ENCODE results near the gene CRLF2. TPM values are rescaled to one million over a fixed set of nuclear protein-coding genes. Genes with fewer than 3 reads are reported as not detected.
"Not testable (repeated sequence)": the region's sequence is repeated elsewhere in the genome, so short reads cannot be mapped to it uniquely, and the experiment has no call there.

The CRLF2 gene
- total and polyA plus RNA-seq, 10 donors: 0.26 to 1.8 (median 0.47) TPM; not detected in 4

GRCh38 chrX:1172496-1172895 lies 40.0 kb downstream of the CRLF2 start:
- TF ChIP-seq POLR2AphosphoS5 (IDR thresholded peaks at IDR 0.05): no peak
- TF ChIP-seq CTCF (IDR thresholded peaks at IDR 0.05 in 8 of 11, conservative IDR thresholded peaks at IDR 0.05 in 3 of 11): no peak
- no peak for TF ChIP-seq POLR2A (IDR thresholded peaks at IDR 0.05)
- Histone ChIP-seq H3K36me3 (no peaks in the 10 kb centered on the region), H3K27ac (peak overlapping the region in 1 of 8 donors; percentile 20), H3K4me1 (no peaks in the 10 kb centered on the region), H3K4me3 (no peak overlapping the region), H3K9me3 (no peaks in the 10 kb centered on the region), H3K27me3 (replicated peaks in 1 of 7) (no peaks in the 10 kb centered on the region)
- peak; percentile 9 for DNase-seq
- intact Hi-C loops (cut with DNase I; ENCODE audit: low total_unique reads): no loop called here
- 30 to 56% (median 39%) methylated on average over 13 of the region's 13 CpGs for WGBS, 5 donors

- H3K27me3 ChIP-seq (replicated peaks in 1 of 7); H3K9me3 ChIP-seq; H3K4me3 ChIP-seq; H3K36me3 ChIP-seq; H3K27ac ChIP-seq; intact Hi-C loops (cut with DNase I; ENCODE audit: low total_unique reads); H3K4me1 ChIP-seq: not testable (repeated sequence)
- WGBS, 5 donors: 76 to 89% (median 88%) methylated on average over 13 of the region's 13 CpGs
- peak; percentile 17 for DNase-seq
Measured at GRCh38 chrX:1171915-1172314, 40.5 kb downstream of the CRLF2 start.

- no peak for TF ChIP-seq POLR2A (IDR thresholded peaks at IDR 0.05)
- TF ChIP-seq CTCF (IDR thresholded peaks at IDR 0.05 in 8 of 11, conservative IDR thresholded peaks at IDR 0.05 in 3 of 11): no peak
- TF ChIP-seq POLR2AphosphoS5 (IDR thresholded peaks at IDR 0.05): no peak
- H3K36me3 ChIP-seq: no peaks in the 10 kb centered on the region
- peak; percentile 21 for DNase-seq
- WGBS, 5 donors: 76 to 91% (median 83%) methylated on average over 11 of the region's 11 CpGs
- peaks cover 0 to 7% (median 2%) of the 10 kb centered on the region in 6 donors for H3K4me1 ChIP-seq
- H3K9me3 ChIP-seq: no peaks in the 10 kb centered on the region
- H3K27me3 ChIP-seq (replicated peaks in 1 of 7): peaks cover 0 to 6% (median 0%) of the 10 kb centered on the region in 7 donors
- intact Hi-C loops (cut with DNase I; ENCODE audit: low total_unique reads): no loop called here
- no peak overlapping the region for H3K27ac ChIP-seq
- no peak overlapping the region for H3K4me3 ChIP-seq
Measured at GRCh38 chrX:1170243-1170642, 42.2 kb downstream of the CRLF2 start.

GRCh38 chrX:1169189-1169588 lies 43.3 kb downstream of the CRLF2 start:
- DNase-seq: no peak
- Histone ChIP-seq H3K36me3 (no peaks in the 10 kb centered on the region), H3K27me3 (replicated peaks in 1 of 7) (peaks cover 0 to 13% (median 5%) of the 10 kb centered on the region in 7 donors), H3K9me3 (no peaks in the 10 kb centered on the region), H3K27ac (no peak overlapping the region), H3K4me1 (peaks cover 0 to 13% (median 5%) of the 10 kb centered on the region in 6 donors), H3K4me3 (no peak overlapping the region)
- no peak for TF ChIP-seq CTCF (IDR thresholded peaks at IDR 0.05 in 8 of 11, conservative IDR thresholded peaks at IDR 0.05 in 3 of 11)
- TF ChIP-seq POLR2A (IDR thresholded peaks at IDR 0.05): no peak
- no peak for TF ChIP-seq POLR2AphosphoS5 (IDR thresholded peaks at IDR 0.05)
- 57 to 79% (median 72%) methylated on average over 6 to 7 of the region's 7 CpGs for WGBS, 5 donors
- intact Hi-C loops (cut with DNase I; ENCODE audit: low total_unique reads): no loop called here
